Measurements from ENCODE around the gene OSBPL1A. TPM values are rescaled to one million over a fixed set of nuclear protein-coding genes. Genes with fewer than 3 reads are reported as not detected.

The OSBPL1A gene
- total RNA-seq, 1 donor from 2014 or later, result 42.0 TPM

DNA sequence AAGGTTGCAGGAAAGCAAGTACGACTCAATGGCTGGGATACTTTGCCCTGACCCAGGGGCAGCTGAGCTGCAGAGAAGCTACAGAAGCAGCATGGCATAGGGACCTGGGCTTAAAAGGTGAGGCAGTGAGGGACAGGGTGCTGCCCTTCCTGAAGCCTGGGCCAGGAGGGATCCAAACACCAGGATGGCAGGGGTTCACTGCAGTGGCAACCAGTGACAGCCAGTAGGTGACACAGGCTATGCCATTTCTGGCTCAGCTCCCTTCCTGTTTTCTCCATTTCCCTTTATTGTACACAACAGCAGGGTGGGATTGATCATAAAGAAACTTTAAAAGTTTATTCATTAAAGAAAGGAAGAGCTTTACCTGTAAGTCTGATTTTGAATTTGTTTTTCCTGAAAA lies 209.9 kb downstream of the OSBPL1A start:
- H3K27ac ChIP-seq, result no peak overlapping the region
- no peak overlapping the region for H3K4me3 ChIP-seq
- DNase-seq (no peak), ATAC-seq (peak; percentile 34)
- TF ChIP-seq, protein P1, sequence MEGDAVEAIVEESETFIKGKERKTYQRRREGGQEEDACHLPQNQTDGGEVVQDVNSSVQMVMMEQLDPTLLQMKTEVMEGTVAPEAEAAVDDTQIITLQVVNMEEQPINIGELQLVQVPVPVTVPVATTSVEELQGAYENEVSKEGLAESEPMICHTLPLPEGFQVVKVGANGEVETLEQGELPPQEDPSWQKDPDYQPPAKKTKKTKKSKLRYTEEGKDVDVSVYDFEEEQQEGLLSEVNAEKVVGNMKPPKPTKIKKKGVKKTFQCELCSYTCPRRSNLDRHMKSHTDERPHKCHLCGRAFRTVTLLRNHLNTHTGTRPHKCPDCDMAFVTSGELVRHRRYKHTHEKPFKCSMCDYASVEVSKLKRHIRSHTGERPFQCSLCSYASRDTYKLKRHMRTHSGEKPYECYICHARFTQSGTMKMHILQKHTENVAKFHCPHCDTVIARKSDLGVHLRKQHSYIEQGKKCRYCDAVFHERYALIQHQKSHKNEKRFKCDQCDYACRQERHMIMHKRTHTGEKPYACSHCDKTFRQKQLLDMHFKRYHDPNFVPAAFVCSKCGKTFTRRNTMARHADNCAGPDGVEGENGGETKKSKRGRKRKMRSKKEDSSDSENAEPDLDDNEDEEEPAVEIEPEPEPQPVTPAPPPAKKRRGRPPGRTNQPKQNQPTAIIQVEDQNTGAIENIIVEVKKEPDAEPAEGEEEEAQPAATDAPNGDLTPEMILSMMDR (IDR thresholded peaks at IDR 0.05), result no peak
- H3K4me1 ChIP-seq, result no peaks in the 10 kb centered on the region
- intact Hi-C loops (cut with DNase I), result no loop called here
- no peaks in the 10 kb centered on the region for H3K9me3 ChIP-seq
- no peaks in the 10 kb centered on the region for H3K36me3 ChIP-seq
- no peaks in the 10 kb centered on the region for H3K27me3 ChIP-seq

DNA sequence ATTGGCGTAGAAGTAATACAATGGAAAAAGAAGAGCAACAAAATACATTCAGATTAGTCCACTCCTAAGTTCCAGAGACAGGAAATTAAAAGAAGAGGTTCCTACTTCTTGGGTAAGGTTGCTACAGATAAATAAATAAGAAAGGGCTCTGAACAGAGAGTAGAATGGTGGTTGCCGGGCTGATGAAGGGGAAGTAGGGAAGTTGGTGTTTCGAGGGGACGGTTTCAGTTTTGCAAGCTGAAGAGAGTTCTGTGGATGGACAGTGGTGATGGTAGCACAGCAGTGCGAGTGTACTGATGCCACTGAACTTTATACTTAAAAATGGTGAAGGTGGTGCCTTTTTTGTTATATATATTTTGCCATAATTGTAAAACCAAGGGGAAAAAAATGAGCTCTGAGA lies 210.6 kb downstream of the OSBPL1A start:
- Histone ChIP-seq H3K4me1 (no peaks in the 10 kb centered on the region), H3K4me3 (no peak overlapping the region), H3K9me3 (no peaks in the 10 kb centered on the region), H3K27me3 (no peaks in the 10 kb centered on the region), H3K27ac (no peak overlapping the region), H3K36me3 (no peaks in the 10 kb centered on the region)
- intact Hi-C loops (cut with DNase I), result no loop called here
- ATAC-seq (peak; percentile 59), DNase-seq (no peak)
- TF ChIP-seq, protein P1 (IDR thresholded peaks at IDR 0.05), result no peak

DNA sequence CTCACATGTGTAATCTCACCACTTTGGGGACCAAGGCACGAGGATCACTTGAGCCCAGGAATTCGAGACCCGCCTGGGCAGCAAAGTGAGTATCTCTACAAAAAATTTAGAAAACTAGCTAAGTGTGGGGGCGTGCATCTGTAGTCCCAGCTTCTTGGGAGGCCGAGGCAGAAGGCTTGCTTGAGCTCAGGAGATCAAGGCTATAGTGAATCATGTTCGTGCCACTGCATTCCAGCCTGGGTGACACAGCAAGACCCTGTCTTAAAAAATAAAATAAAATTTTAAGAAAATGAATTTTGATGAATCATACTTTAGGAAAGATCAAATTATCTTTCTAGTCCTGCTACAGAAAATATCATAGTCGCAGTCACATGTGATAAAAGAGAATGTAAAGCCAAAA lies 211.8 kb downstream of the OSBPL1A start:
- Histone ChIP-seq H3K36me3 (no peaks in the 10 kb centered on the region), H3K4me3 (no peak overlapping the region), H3K9me3 (no peaks in the 10 kb centered on the region), H3K27me3 (no peaks in the 10 kb centered on the region), H3K27ac (no peak overlapping the region), H3K4me1 (no peaks in the 10 kb centered on the region)
- intact Hi-C loops (cut with DNase I), result no loop called here
- DNase-seq (no peak), ATAC-seq (no peak)
- TF ChIP-seq, protein P1 (IDR thresholded peaks at IDR 0.05), result no peak

DNA sequence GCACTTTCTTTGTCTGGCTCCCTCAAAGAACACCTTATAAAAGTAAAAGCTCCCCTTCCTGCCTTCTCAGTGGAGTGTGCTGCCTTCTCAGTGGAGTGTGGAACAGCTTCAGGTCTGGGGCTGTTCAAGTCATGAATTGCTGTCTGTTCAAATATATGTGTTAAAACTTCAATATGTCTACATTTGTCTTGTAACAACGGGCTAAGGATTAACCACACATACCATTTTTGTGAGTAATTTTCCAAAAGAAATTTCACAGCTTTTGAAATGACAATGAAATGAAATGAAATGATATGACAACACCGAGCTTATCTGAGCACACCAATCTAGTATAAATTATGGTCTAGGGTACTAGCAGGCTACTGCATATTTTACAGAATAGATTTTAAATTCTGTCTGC lies 215.8 kb downstream of the OSBPL1A start:
- Histone ChIP-seq H3K9me3 (no peaks in the 10 kb centered on the region), H3K4me3 (no peak overlapping the region), H3K27ac (no peak overlapping the region), H3K36me3 (no peaks in the 10 kb centered on the region), H3K4me1 (peaks cover 4% of the 10 kb centered on the region), H3K27me3 (no peaks in the 10 kb centered on the region)
- DNase-seq (no peak), ATAC-seq (no peak)
- TF ChIP-seq, protein P1 (IDR thresholded peaks at IDR 0.05), result no peak
- intact Hi-C loops (cut with DNase I), result no loop called here

DNA sequence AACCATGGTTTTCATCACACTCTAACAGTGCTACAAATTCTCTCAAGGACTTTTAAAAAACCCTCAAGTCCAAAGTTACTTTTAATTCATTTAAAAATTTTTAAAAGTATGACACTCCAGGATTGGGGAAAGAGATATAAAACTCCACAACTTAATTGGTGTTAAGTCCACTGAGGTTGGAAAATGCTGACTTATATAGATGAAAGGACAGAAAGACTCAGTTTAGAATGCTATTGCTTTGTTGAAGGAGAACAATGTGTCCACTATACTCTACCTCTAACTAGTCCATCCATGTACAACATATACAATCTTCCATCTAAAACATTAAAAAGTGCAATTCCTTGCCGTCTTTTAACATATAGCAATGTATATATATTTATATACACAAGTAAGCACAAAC lies 217.6 kb downstream of the OSBPL1A start:
- Histone ChIP-seq H3K4me3 (no peak overlapping the region), H3K4me1 (peaks cover 8% of the 10 kb centered on the region), H3K36me3 (no peaks in the 10 kb centered on the region), H3K9me3 (no peaks in the 10 kb centered on the region), H3K27ac (no peak overlapping the region), H3K27me3 (no peaks in the 10 kb centered on the region)
- TF ChIP-seq, protein P1 (IDR thresholded peaks at IDR 0.05), result no peak
- ATAC-seq, result no peak
- no peak for DNase-seq
- intact Hi-C loops (cut with DNase I), result no loop called here

DNA sequence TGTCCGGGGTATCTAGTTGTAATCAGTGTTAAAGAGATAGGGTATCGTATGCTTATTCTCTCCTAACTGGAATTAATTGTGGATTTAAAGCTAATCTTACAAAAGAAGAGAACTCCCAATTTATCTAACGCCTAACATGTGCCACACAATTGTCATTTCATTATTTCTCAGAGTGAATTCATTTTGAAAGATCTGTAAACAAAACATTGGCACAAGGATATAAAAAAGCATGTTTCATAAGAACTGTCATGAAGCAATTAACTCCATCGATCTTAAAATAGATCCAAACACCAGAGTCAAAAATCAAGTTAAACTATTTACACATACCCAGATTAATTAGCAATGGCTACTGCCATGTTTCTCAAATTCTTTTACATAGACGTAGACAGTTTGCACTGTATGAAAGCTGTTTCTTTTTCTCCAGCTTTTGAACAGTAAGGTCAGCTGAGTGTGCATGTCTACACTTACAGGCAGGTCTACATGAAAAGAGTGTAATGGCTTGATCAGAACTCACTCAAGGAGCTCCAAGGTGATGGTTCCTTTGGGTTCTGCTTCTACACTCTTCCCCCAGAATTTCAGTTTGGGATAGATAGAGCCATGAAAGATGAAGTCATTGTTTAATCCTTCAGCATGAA lies 220.0 kb downstream of the OSBPL1A start:
- Histone ChIP-seq H3K4me3 (no peak overlapping the region), H3K4me1 (peaks cover 8% of the 10 kb centered on the region), H3K27ac (no peak overlapping the region), H3K27me3 (no peaks in the 10 kb centered on the region), H3K36me3 (peaks cover 10% of the 10 kb centered on the region), H3K9me3 (no peaks in the 10 kb centered on the region)
- intact Hi-C loops (cut with DNase I), result no loop called here
- ATAC-seq, result no peak
- DNase-seq, result no peak
- TF ChIP-seq, protein P1 (IDR thresholded peaks at IDR 0.05), result no peak
